Superior temporal gyrus (tissue), 1 donor: ENCODE measurements around the gene TNRC18.
"Not testable (repeated sequence)": the region's sequence is repeated elsewhere in the genome, so short reads cannot be mapped to it uniquely, and the experiment has no call there.

ENCODE experiments used
- DNase-seq: peaks from one replicate; pipeline ENCODE4 v3.0.0-alpha.2; 2016; ENCODE audit errors: extremely low spot score

Gene TNRC18

DNA sequence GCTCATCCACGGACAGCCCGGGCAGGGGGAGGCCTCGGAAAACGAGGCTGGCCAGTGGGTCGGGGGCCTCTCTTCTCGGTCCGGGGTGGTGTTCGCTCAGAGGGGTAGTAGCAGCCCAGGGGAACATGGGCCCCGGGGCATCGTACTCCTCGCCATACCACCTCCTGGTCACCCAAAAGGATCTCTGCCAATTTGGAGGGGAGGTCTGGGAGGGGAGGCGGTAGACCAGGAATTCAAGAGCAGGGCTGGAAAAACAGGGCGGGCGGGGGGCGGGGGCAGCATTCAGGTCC, 73.5 kb downstream of the TNRC18 start:
- DNase-seq = no peak

DNA sequence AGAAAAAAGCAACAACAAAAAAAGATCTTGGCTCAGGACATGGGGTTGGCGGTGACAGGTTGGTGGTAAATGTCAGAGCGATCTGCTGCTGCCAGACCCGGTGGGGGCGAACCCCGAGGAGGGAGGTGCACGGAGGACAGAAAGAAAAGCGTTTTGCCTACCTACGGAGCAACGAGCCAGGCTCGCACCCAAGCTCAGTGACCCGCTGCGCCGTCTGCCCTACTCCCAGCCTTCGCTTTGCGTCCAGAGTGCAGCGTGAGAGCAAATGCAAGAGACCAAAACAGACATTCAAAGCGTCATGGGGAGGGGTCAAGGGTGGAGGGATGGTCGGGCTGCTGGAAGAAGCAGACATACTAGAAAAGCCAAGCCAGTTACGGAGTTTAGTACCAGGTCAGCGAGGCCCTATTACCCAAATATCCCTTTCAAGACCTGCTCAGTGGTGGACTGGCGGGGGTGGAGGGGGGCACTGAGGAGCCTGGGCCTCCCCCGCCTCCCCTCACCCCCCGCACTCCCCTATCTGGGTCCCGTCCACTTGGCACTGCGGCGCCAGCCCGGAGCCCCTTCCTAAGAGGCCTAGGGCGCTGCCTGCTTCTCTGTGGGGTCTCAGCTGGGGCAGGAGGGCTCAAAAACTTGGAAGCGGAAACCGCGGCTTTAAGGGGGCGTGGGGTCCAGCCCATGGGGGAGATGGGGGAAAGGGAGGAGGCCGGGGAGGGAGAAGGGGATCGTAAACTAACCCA, 74.0 kb downstream of the TNRC18 start:
- DNase-seq = no peak

DNA sequence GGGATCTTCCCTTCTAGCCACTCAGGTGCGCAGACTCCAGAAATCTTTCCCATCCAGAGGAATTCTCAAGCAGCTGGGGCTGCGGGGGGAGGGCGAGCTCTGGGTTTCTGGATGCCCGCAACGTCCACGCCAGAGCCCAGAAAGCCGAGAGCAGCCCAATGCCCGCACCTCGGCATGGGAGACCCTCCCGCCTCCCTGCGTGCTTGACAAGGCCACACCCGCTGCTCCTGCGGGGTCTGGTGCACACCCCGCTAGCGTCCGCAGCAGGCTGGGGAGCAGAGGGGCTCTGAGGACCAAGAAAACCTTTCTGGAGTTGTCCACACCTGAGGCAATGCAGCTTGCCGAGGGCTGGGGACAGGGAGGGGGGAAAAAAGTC, 74.6 kb downstream of the TNRC18 start:
- no peak for DNase-seq

DNA sequence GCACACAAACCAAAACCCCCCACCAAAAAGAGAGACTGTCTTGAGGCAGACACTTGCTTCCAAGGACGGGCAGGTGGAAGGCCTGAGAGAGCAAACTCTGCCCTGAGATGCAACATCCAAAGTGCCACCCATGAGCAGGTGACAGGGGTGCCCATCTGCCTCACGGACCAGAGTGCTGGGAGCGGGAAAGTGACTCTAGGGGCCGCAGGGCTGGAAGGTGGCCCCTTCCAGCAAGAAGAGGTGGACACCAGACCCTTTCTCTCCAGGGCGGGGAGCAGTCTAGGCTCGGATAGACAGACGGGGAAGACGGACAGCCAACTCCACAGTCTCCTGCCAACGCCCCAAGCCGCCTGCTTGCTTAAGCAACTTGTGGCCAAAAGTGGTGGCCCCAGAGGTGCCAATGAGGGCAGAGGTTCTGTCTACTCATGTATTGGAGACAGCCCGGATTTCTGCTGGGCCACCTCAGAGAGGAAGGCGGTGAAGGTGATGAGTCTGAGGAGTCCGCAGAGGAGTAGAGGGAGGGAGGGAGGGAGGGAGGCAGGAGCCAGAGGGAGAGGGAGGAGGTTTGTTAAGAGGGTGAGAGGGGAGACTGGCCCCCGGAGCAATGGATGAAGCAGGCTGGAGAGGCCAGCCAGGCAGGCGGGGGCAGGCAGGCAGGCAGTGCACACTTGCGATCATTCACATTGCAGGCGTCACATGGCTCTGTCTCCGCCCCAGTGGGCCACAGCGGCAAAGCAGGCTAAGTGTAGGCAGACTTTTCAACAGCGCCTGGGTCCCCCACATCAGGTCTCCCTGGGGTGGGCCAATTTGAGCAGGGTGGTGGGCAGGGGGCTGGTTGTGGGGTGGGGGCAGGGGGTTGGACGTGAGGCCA, 75.3 kb downstream of the TNRC18 start:
- DNase-seq = no peak

DNA sequence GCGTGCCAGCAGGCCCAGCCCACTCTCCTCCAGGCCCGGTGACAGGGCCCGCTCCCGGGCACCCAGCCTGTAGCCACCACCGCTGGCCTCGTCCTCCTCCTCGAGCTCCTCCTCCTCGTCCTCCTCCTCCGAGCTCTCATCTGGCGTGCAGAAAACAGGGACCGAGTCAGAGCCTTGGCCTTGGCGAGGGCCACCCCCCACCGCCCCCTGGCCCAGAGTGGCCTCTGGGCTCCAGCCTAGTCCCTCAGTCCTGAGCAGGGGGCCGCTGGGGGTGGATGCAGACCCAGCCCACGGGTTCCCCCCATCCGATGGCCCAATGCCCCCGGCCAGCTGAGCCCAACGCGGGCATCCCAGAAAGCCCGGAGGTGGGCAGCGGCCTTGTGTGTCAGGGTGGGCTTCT, 78.0 kb downstream of the TNRC18 start:
- DNase-seq = no peak

DNA sequence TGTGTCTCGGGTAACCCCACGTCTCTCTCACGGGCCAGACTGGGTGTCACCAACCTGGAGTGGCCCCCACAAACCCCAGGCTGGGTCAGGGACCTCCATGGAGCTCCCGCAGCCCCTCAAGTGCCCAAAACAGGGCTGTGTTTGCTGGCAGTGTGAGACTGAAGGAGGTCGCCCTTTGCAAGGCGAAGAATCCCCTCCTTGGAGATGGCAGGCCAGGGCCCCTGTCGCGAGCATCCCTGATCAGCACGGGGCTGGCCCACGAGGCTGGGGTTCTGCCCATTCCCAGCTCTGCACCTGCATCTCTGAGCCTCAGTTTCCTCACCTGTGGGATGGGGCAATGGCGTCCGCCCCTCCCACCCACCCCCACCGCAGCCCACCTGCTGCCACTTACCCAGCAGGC, 78.5 kb downstream of the TNRC18 start:
- DNase-seq = no peak

DNA sequence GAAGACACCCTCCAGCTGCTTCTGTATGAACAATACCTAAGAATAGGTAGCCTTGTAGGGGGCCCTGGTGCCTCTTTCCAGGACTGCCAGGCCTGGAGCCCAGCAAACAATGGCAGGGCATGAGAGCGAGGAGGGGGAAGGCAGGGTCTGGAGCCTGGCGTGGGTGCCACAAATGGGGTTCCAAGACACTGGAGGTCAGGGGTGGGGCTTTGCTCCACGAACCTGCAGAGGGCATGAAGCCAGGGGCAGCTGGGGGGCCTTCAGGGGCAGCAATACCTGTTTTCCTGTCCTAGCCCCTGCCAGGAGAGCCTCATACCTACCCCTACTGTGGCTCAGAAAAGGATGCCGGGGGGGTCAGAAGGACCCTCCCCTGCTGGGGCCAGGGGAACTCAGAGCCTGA, 79.3 kb downstream of the TNRC18 start:
- DNase-seq = no peak

DNA sequence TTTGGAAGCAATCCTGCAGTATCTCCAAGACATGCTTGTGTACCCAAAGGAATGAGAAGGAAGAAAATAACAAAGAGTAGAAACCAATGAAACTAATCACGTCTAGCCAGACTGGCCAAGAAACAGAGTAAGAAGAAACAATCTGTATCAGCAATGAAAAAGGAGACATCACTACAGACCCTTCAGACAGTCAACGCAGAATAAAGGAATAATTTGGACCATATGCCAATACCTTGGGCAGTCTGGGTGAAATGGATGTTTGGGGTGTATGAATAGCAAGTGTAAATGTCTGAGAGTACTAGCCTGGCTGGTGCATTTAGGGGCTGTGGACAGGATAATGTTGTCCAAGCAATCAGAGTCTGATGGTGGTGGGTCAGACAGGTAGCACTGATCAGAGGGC, 79.8 kb downstream of the TNRC18 start:
- no peak for DNase-seq

DNA sequence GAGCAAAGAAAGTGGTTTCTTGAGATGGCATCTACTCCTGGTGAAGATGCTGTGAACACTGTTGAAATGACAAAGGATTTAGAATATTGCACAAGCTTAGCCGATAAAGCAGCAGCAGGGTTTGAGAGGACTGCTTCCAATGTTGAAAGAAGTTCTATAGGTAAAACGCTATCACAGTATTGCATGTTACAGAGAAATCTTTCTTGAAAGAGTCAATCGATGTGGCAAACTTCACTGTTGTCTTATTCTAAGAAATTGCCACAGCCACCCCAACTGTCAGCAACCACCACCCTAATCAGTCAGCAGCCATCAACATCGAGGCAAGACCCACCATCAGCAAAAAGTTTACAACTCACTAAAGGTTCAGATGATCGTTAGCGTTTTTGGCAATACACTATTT, 81.0 kb downstream of the TNRC18 start:
- no peak for DNase-seq

DNA sequence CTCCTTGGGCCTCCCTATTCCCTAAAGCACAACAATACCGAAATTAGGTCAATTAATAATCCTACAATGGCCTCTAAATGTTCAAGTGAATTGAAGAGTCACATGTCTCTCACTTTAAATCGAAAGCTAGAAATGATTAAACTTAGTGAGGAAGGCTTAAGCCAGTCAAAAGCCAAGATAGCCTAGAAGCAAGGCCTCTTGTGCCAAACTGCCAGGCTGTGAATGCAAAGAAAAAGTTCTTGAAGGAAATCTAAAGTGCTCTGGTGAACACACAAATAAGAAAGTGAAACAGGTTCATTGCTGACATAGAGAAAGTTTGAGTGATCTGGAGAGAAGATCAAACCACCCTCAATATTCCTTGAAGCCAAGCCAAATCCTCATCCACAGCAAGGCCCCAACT, 83.7 kb downstream of the TNRC18 start:
- no peak for DNase-seq

DNA sequence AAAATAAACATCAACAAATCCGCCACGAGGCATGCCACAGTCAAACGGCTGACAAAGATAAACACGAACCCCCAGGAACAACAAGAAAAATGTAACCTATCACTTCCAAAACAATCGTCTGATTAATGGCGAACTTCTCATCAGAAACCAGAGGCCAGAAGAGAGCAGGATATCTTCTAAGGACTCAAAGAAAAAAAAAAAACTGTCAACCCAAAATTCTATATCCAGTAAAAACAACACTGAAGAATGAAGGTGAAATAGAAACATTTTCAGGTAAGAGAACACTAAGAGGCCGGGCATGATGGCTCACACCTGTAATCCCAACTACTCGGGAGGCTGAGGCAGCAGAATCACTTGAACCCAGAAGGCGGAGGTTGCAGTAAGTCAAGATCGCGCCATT, 86.6 kb downstream of the TNRC18 start:
- DNase-seq = no peak

DNA sequence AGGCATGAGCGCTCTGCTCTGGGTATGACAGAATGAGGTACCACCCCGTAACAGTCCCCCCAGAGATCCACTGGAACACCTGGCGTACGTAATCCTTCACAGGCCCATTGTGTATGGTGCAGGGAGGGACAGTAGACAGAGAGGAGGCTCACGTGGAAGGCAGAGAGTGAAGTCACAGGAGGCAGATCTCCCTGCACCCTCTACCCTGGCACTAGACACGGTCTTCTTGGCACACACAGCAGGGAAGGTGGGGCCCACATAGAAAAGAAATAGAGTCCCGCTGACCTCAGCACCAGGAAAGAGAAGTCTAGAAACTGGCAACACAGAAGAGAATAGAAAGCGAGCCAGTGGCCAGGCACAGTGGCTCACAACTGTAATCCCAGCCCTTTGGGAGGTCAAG, 89.0 kb downstream of the TNRC18 start:
- no peak for DNase-seq

DNA sequence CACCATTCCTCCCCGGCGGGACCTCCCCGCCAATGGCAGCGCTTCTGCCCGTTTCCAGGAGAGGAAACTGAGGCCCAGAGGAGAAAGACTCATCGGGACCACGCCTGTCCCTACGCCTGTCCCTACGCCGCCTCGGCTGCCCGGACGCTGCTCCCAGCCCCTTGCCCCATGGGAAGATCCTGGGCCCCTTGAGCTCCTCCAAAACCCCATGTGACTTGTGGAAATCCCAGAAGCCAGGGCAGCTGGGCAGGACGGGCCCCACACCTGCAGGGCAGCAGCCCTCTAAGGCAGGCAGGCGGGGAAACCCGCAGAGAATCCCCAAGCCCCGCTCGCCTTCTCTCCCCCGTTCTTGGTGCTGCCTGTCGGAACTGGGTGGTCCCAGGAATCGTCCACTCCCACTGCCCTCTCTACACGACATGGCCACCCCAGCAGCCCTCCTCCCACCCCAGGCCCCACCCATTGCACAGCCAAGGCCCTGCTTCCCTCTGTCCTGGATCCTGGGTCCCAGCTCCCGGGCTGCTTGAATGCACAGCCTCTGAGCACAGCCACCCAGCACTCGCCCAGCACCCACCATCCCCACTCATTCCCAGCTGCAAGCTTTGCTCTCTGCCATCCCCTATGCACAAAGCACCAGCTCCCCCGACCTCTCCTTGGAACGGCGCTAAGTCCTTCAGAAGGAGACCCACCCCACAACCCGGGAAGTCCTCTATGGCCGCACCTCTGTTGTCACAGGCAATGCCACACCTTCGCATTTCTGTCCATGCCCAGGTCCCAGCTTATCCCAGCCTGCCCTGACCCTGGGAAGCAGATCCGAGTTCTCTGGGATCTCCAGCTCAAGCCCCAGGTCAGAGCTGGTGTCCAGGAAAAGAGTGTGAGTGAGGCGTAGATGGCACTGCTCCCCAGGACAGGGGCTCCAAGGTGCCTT, 90.3 kb downstream of the TNRC18 start:
- no peak for DNase-seq

DNA sequence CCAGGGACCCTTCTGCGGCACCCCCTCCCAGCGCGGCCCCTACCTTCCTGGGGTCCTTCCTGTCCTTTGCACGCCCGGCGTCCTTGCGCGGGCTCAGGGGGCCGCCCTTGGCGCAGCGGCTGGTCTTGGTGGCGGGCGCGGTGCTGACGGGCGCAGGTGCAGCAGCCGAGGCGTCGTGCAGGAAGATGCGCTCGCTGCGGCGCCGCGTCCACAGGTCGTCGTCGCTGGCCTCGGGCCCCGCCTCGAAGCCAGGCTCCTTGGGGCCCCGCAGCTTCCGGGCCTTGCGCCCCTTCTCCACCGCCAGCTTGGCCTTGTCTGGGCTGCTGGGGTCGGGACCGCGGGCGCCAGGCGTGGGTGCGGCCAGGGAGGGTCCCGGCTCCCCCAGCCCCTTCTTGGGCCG, 91.1 kb downstream of the TNRC18 start:
- DNase-seq = no peak

DNA sequence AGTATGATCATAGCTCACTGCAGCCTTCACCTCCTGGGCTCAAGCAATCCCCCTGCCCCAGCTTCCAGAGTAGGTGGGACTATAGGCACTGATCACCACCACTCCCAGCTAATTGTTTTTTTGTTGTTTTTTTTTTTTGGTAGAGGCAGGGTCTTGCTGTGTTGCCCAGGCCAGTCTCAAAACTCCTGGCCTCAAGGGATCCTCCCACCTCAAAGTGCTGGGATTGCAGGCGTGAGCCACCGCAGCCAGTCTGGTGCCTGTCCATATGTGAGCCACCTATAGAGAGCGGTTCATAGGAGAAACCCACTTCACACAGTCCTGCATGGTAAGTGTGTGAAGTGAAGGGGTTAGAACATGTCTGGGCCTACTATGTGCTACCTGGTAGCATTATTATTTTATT, 93.3 kb downstream of the TNRC18 start:
- no peak for DNase-seq

DNA sequence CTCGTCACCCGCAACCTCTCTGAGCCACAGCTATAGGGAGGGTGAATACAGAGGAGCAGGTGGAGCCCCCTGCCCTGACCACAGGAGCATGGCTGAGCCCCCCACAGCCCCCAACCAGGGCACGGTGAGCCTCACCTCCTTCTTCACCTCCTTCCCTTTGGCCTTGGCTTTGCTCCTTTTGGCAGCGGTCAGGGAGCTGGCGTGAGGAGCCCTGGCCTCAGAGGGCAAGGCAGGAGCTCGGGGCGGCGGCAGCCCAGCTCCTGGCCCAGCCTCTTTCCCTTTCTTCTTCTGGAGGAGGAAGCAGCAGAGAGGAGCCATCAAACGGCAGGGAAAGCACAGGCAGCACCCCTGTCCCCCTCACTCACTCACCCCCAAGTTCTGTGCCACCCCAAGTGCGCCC, 98.7 kb downstream of the TNRC18 start:
- DNase-seq = no peak

DNA sequence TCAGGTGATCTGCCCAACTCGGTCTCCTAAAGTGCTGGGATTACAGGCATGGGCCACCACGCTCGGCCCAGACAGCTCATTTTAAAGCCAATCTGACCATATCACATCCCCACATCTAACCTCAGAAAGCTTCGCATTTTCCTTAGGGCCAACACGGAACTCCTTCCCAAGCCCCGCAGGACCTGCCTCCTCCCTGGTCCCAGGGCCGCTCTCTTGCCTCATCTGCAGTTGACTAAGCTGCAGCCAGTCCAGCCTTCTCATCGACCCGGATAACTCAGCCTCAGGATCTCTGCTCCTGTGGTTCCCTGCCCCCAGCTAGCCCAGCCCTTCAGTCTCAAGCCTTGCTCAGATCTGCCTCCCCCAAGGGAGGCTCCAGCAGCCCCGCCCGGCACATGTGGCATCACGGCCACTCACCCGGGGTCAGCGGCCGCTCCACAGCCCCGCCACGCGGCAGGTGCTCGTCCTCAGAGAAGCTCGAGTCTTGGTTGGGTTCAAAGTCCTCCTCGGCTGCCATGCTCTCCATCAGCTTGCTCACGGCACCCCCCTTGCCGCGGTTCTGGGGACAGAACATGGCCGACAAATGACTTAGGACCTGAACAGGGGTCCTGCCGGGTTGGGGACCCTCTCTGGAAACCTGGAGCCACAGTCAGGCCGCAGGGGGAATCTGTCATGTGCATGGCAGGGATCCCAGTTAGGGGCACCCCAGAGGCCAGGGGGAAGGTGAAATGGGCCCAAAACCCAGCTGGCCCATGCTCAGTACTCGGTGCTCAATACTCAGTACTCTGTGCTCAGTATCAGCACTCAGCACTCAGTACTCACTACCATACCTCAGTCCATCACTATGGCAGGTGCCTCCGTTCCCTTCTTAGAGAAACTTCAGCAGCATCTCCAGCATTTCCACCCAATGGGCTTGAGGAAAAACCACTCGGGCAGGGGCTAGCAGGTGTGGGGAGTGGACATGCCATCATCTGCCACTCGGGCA, 99.5 kb downstream of the TNRC18 start:
- DNase-seq = not testable (repeated sequence)

DNA sequence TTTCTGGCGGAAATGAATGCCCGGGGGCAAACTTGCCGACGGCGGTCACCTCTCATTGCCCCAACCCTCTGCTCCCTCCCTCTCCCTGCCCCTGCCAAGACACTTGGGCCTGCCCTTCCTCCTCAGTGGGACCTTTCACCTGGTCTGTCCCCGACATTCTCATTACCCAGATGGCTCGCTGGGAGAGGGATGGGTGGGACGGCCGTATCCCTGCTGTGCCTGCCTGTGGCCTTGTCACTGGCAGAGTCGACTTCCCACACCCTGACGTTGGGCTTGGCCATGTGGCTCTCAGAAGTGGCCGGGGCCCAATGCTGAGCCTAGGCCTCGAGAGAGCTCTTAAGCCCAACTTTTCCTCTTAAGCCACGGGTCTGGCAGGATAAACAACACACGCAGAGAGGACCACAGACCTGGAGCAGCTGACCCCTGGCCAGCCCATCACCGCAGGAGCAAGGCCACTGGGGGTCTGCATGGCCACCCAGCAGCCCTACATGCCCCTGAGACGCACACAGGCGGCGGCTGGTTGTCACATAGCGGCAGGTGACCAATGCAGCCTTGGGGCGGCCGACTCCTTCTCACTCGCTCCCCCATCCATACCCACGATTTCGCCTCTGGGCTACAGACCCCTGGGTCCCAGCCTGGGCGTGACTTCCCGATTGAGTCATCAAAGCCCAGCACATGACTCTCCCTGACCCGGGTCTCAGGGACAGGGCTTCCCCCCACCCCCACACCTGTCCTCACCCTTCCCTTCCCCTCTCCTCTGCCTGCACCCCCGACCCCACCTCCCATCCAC, 100.8 kb downstream of the TNRC18 start:
- no peak for DNase-seq

DNA sequence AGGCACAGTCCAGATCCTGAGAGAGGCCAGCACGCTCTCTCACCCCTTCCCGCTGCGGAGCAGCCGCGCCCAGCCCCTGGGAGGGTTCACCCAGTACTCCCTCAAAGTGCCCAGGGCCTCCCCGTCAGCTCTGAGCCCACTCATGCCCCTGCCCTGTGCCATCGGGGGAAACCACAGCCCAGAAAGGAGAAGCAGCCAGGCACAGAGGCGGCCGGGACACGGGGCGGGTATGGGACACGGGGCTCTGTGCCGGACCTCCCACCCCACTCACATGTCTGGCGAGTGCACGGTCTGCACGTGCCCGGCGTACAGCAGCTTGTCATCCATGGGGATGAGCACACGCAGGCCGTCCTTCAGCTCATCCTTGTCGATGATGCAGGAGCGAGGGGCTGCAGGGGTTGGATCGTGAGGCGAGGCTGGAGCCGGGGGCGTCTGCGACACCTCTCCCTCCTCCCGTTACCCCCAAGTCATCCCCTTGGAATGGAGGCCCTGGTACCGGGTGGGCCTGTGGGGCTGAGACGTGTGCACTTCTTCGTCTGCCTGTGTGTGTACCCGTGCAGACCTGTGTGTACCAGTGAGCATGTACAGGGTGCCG, 102.7 kb downstream of the TNRC18 start:
- no peak for DNase-seq

DNA sequence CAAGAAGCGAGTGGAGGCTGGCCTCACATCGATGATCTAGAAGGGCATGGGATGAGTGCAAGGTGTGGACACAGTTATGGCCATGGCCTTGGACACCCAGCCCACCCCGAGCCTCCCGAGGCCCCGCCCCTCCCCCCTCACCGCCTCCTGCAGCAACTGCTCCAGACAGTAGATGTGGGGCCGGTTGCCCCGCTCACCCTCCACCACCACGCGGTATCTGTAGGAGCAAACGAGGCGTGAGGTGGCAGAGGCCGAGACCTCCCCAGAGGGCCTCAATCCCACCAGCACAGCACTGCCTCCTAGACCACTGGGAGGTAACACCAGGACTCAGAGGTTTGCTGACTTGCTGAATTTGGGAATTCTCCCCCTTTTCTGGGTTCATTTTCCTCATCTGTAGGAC, 103.2 kb downstream of the TNRC18 start:
- no peak for DNase-seq
